Measurements from ENCODE around the gene PPP1R9B. TPM values are rescaled to one million over a fixed set of nuclear protein-coding genes. Genes with fewer than 3 reads are reported as not detected.

PPP1R9B gene
- total RNA-seq, 1 experiment from 2014 or later = 69.4 TPM

DNA sequence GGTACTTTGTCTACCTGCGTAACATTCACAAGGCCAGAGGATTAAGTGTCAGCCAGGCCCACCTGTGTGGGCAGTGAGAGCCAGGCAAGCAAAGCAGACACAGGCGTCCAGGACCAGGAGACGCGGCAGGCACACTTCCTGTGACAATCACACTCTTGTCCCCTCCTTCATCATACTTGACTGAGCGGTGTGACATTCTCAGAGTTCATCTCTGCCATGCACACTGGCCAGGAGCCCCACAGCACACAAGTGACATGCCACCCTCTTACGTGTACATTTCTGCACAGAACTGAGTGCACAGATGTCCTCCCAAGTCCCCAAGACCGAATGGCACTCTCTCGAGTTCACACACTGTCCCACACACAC lies 8.7 kb downstream of the PPP1R9B start:
- H3K4me3 ChIP-seq = no peak overlapping the region
- peaks cover 98% of the 10 kb centered on the region for H3K36me3 ChIP-seq
- peaks cover 5% of the 10 kb centered on the region; the same call in 1 of the 2 replicates for H3K4me1 ChIP-seq (replicated peaks)
- H3K9me3 ChIP-seq (replicated peaks) = no peaks in the 10 kb centered on the region
- H3K27me3 ChIP-seq (replicated peaks) = no peaks in the 10 kb centered on the region
- no peak for DNase-seq (ENCODE audit: low read depth in 1 of 2, low spot score in 2 of 2)
- H3K27ac ChIP-seq = no peak overlapping the region

DNA sequence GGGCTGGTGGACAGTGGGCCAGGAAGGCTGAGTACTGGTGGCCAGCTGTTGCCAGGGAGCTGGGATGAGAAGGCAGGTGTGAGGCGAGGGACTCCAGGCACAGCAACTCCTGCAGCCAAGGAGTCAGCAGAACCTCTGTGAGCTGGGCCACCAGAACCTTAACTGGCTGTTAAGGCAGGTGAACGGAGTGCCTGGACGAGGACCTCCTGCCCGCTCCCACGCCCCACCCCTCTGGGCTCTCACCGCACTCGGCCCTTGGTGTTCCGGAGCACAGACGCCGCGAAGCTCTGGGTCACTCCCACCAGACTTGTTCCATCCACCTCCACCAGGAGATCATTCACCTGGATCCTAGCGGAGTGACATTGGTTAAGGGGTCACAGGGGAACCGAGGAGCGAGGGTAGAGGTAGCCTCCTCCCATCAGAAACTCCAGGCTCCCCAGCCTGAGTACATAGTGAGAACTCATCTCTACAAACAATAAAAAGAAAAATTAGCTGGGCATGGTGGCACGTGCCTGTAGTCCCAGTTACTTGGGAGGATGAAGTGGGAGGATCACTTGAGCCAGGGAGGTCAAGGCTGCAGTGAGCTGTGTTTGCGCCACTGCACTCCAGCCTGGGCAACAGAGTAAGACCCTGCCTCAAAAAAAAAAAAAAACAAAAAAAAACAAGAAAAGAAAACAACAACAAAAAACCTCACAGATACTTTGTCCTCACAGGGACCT lies 9.3 kb downstream of the PPP1R9B start:
- DNase-seq (ENCODE audit: low read depth in 1 of 2, low spot score in 2 of 2) = no peak
- Histone ChIP-seq H3K27ac (no peak overlapping the region), H3K9me3 (replicated peaks) (no peaks in the 10 kb centered on the region), H3K27me3 (replicated peaks) (no peaks in the 10 kb centered on the region), H3K36me3 (peaks cover 98% of the 10 kb centered on the region), H3K4me3 (no peak overlapping the region), H3K4me1 (replicated peaks) (no peaks in the 10 kb centered on the region)

DNA sequence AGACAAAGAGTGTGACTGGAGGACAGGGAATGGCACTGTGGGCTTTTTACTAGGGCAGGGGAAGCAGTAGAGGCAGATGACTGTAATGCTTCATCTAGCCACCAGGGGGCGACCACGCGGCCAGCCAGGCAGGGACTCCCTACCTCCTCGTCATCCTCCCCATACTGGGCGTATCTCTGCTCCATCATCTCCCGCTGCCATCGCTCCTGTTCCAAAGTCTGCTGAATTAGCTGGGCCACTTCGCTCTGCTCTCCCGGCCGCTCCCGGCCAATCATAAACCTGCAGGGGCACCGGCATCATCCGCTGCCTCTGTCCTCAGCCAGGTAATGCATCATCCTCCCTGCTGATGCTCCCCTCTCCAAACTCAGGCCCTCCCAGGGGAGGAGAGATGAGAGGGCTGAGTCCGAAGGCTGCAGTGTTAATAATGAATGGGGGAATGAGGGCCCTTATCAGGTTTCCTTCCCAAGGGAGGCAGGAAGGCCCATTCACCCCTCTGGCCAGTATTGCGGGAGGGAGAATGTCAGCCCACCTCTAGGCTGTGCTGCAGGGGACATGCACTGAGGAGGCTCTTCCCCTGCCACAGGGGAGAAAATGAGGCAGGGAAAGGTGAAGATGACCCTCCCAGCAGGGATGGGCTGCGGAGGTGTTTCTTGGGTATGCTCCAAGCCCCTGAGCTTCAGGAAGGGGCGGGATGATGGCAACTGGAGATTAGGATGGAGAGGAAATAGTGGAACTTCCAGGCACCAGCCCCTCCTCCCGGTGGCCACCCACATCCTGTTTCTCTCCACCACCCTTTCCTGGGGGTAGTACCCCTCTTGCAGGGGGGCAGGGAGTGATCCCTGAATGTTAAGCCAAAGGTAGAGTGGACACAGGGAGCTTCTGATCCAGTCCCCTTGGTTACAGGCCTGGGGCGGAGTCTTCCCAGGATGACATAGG lies 10.3 kb downstream of the PPP1R9B start:
- H3K9me3 ChIP-seq (replicated peaks) = no peaks in the 10 kb centered on the region
- H3K27ac ChIP-seq = no peak overlapping the region
- no peaks in the 10 kb centered on the region for H3K27me3 ChIP-seq (replicated peaks)
- H3K4me1 ChIP-seq (replicated peaks) = no peaks in the 10 kb centered on the region
- no peak overlapping the region for H3K4me3 ChIP-seq
- DNase-seq (ENCODE audit: low read depth in 1 of 2, low spot score in 2 of 2) = peak; percentile 65 to 88
- peaks cover 98% of the 10 kb centered on the region for H3K36me3 ChIP-seq

DNA sequence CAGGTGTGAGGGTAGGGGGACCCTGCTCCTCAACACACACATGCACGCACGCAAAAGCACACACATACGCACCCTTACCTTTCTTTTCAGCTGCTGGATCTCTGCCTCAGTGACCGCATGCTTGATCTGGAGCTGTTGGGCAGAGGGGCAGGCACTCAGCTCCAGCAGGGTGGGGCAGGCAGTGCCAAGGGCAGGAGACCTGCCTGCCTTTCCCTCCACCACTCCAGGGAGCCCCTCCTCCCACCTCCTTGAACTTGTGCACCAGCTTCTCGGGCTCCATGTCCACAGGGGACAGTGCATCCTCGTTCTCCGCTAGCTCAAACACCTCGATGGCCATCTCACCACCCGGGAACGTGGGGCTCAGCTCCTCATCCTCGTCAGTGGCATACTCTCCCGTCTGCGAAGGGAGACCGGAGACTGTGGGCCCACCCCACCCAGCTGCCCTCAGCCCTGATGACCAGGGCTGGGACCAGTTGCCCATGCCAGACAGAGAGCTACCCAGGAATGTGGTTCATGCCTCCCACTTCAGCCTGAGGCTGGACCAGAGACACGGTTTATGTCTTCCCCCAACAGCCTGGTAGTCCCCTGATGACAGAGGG lies 11.2 kb downstream of the PPP1R9B start:
- Histone ChIP-seq H3K27me3 (replicated peaks) (no peaks in the 10 kb centered on the region), H3K9me3 (replicated peaks) (no peaks in the 10 kb centered on the region), H3K27ac (no peak overlapping the region), H3K4me1 (replicated peaks) (no peaks in the 10 kb centered on the region), H3K36me3 (peaks cover 96% of the 10 kb centered on the region), H3K4me3 (no peak overlapping the region)
- no peak for DNase-seq (ENCODE audit: low read depth in 1 of 2, low spot score in 2 of 2)

DNA sequence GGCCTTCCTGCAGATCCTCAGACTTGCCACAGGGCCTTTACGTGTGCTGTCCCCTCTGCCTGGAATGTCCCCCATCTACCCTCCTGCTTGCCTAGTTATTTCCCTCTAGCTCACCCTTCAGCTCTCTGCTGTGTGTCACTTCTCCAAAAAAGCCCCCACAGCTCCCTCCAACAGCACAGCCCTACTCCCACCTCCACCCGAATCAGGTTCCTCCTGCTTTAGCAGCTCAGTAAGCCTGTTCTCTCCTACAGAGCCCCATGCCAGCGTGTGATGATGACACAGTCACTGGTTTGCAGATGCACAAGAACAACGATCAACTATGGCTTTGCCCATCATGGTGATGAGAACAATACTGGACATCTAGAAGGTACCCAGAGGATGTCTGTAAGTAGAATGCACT lies 13.4 kb downstream of the PPP1R9B start:
- Histone ChIP-seq H3K36me3 (peaks cover 95% of the 10 kb centered on the region), H3K9me3 (replicated peaks) (no peaks in the 10 kb centered on the region), H3K4me3 (no peak overlapping the region), H3K27ac (no peak overlapping the region), H3K27me3 (replicated peaks) (no peaks in the 10 kb centered on the region), H3K4me1 (replicated peaks) (peaks cover 11% of the 10 kb centered on the region)
- no peak for DNase-seq (ENCODE audit: low read depth in 1 of 2, low spot score in 2 of 2)

DNA sequence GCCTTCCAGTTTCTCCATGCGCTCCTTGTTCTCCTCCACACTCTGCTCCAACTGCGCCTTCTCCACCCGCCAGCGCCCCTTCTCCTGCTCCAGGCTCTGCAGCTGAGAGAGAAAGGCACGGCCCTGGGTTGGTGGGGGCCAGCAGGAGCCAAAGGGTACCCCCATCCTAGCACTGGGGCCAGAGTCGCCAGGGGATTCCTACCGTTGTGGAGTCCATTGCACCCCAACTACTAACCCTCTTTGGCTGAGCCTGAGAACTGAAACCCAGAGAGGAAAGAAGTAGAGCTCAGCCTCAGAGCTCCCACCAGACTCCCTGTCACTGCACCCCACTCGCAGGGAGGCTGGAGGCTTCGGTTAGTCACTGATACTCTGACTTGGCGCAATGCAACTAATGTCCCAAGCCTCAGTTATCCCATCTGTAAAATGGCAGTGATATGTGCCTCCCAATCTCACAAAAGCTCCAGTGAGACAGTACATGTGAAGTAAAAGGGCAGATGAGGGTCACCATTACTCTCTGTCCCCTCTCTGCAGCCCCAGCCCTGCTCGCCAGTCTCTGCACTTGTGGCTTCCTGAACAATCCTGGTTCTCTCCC lies 14.3 kb downstream of the PPP1R9B start:
- Histone ChIP-seq H3K9me3 (replicated peaks) (no peaks in the 10 kb centered on the region), H3K27me3 (replicated peaks) (no peaks in the 10 kb centered on the region), H3K27ac (no peak overlapping the region), H3K4me1 (replicated peaks) (peaks cover 11% of the 10 kb centered on the region), H3K36me3 (peaks cover 89% of the 10 kb centered on the region), H3K4me3 (no peak overlapping the region)
- no peak for DNase-seq (ENCODE audit: low read depth in 1 of 2, low spot score in 2 of 2)

DNA sequence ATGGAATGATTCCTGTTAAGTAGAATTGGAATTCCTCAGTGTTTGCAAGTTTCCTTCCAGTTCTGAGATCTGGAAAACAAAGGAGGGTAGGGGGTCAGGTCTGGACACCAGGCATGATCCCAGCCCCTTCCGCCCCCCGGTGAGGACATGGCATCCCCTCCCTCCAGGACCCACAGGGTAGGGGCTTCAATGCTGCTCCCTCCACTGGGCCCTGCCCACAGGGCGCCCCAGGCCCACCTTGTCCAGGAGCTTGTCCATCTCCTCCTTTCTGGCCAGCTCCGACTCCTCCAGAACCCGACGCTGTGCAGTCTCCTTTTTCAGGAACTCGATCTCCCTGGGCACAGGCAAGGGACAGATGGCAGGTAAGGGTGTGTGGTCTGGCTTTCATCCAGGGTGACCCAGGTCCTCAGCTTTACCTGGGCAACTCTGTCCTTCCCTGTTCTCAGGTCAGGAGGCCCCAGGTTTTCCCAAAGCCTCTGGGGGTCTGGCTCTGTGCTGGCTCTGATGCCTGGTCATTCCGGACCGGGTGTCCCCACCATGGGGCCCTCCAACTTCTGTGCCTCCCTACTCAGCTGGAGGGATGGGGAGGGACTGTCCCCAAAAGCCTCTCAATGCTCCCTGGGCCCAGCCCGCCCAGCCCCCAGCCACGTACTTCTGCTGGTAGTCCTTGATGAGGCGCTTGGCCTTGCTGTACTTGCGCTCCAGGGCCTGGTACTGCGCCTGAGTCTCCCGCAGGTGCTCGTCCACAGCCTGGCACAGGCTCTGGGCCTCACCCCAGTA lies 15.0 kb downstream of the PPP1R9B start:
- Histone ChIP-seq H3K36me3 (peaks cover 82% of the 10 kb centered on the region), H3K4me1 (replicated peaks) (peaks cover 11% of the 10 kb centered on the region), H3K9me3 (replicated peaks) (no peaks in the 10 kb centered on the region), H3K4me3 (no peak overlapping the region), H3K27me3 (replicated peaks) (no peaks in the 10 kb centered on the region), H3K27ac (no peak overlapping the region)
- DNase-seq (ENCODE audit: low read depth in 1 of 2, low spot score in 2 of 2) = no peak

DNA sequence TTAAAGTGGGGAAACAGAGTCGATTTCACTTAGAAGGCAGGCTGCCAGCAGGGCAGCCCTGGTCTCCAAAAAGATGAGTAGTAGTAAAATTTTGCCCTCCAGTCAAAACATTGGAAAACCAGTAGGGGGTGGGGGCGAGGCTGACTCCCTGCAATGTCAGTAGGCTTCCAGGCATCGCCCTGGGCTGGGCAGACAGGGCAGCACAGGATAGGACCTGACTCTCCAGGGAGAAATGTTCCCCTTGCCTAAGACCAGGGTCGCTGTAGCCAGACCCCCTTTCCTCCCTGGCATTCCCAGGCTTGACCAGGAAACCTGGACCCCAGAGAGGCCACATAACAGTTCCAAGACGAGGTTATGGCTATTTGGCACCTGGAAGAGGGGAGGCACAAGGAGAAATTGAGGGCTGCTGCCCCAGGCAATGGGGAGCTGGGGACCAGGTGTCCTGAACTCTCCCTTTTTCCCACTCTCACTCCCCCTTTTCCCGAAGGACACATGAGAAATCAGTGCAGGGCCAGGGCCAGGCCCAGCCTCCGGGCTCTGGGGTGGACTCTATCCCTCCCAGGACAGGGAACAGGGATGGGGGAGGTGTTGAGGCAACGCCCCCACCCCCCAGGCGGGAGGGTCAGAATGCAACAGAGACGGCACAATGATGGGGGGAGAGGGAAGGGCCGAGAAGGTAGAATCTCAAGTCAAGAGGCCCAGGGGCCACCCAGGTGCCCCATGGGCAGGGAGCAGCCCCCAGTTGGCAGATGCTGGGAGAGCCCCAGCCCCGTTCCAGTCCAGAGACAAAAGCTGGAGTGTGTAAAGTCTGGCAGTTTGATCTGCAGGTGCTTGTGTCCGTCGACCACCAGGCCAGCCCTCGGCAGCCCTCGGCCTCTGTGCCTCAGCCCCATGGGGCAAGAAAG lies 16.0 kb downstream of the PPP1R9B start:
- peaks cover 15% of the 10 kb centered on the region for H3K4me1 ChIP-seq (replicated peaks)
- H3K9me3 ChIP-seq (replicated peaks) = no peaks in the 10 kb centered on the region
- H3K27ac ChIP-seq = no peak overlapping the region
- no peak for DNase-seq (ENCODE audit: low read depth in 1 of 2, low spot score in 2 of 2)
- no peak overlapping the region for H3K4me3 ChIP-seq
- H3K36me3 ChIP-seq = peaks cover 74% of the 10 kb centered on the region
- peaks cover 6% of the 10 kb centered on the region for H3K27me3 ChIP-seq (replicated peaks)

DNA sequence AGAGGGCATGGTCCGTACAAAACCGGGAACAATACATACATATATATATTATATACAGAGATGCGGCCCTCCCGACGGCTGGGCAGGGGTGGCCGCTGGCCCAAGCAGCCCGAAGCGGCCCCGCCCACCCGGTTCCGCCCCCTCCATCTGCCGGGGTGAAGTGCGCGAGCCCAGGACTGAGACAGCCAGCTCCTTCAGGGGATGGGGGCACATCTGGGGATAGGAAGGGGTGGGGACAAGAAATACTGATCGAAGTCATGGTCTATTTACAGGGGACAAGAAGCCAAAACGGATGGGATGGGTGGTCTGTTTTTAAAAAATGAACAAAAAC lies 16.7 kb downstream of the PPP1R9B start:
- peaks cover 15% of the 10 kb centered on the region for H3K4me1 ChIP-seq (replicated peaks)
- no peak overlapping the region for H3K4me3 ChIP-seq
- no peaks in the 10 kb centered on the region; the same call in 1 of the 2 replicates for H3K9me3 ChIP-seq (replicated peaks)
- H3K36me3 ChIP-seq = peaks cover 66% of the 10 kb centered on the region
- peaks cover 12% of the 10 kb centered on the region for H3K27me3 ChIP-seq (replicated peaks)
- DNase-seq (ENCODE audit: low read depth in 1 of 2, low spot score in 2 of 2) = no peak
- H3K27ac ChIP-seq = no peak overlapping the region

DNA sequence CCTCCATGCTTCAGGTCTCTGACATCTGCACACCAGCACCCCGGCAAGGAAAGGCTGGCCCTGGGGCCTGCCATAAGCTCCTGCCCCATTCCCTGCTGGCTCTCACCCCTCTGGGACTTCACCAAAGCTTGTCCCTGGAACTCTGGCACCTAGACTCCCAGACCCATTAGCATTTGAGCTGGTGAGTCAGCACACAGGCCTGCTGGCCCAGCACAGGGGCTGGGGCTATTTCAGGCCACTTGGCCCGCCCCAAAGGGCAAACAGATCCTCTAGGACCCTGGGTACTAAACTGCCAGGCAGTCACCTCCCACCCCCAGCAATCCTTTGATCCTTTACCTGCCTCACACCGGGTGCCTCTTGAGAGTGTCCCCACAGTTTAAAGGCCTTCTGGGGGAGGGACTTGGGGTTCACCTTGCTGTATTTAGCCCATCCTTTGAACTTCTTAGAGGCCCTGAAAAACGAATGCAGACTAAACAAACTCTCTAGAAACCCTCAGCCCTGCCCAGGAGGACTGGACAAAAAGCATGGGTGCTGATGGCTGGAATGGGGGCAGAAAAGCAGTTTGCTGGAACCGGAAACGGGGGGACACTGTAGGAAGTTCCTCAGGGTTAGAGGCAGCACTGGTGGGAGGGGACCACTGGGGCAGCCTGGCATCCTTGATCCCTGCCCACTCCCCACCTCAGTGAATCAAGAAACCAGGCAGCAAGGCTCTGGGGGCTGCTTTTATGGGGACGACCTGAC lies 17.3 kb downstream of the PPP1R9B start:
- Histone ChIP-seq H3K27me3 (replicated peaks) (peaks cover 16% of the 10 kb centered on the region), H3K27ac (no peak overlapping the region), H3K4me3 (no peak overlapping the region), H3K36me3 (peaks cover 61% of the 10 kb centered on the region), H3K9me3 (replicated peaks) (no peaks in the 10 kb centered on the region; the same call in 1 of the 2 replicates), H3K4me1 (replicated peaks) (peaks cover 15% of the 10 kb centered on the region)
- peak in 1 of 2 experiments; percentile 41 for DNase-seq (ENCODE audit: low read depth in 1 of 2, low spot score in 2 of 2)

DNA sequence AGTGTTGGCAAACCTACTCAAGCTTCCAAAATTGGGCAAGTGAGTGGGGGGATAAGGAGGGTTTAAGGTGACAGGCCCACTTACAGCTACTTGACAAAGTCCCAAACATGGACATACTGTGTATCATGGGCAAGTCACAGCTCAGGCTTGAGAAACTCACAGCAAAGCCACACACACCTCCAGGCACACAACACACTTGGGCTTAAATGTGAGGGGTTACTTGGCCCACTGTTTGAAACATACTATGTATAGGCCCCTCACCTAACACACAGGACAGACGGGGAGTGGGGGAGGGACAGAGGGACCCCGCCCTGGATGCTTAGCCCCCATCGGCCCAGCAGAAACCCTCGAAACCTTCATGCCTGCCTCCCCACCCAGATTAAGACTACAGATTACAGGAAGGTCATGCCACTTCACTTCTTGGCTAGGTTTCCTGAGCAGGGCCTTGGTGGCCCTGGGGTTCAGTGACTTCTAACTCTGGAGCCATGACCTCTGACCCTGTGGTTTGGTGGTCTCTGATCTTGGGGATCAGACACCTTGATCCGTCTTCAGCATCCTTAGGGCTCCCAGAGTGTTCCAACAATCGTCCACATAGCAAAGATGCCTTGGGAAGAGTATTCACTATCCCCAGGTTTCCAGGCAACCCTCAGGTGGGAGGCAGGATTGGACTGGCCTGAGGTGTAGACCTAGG lies 18.2 kb downstream of the PPP1R9B start:
- H3K4me3 ChIP-seq = no peak overlapping the region
- H3K27me3 ChIP-seq (replicated peaks) = peaks cover 16% of the 10 kb centered on the region
- no peak for DNase-seq (ENCODE audit: low read depth in 1 of 2, low spot score in 2 of 2)
- no peak overlapping the region for H3K27ac ChIP-seq
- H3K4me1 ChIP-seq (replicated peaks) = peaks cover 18% of the 10 kb centered on the region
- no peaks in the 10 kb centered on the region; the same call in 1 of the 2 replicates for H3K9me3 ChIP-seq (replicated peaks)
- peaks cover 52% of the 10 kb centered on the region for H3K36me3 ChIP-seq
